Right renal pelvis (tissue), 4 donors: ENCODE data around the gene PROSER2. TPM values are rescaled to one million over a fixed set of nuclear protein-coding genes. Genes with fewer than 3 reads are reported as not detected.
"Not testable (repeated sequence)": the region's sequence is repeated elsewhere in the genome, so short reads cannot be mapped to it uniquely, and the experiment has no call there.

Experiments used
- DNase-seq, 4 donors: peaks; one replicate each; pipeline ENCODE4 v3.0.0-alpha.2; 2013; ENCODE audit warnings: low read depth in 4 of 4, low spot score in 3 of 4, missing footprints in 1 of 4
- polyA plus RNA-seq, 4 donors: library from polyadenylated mRNA; unstranded; fragments of 120-200 nt; gene quantifications; one replicate each; pipeline ENCODE4 v1.2.1, GENCODE V29; 2013; ENCODE audit not compliant: insufficient read length in 4 of 4

The PROSER2 gene
- polyA plus RNA-seq, 4 donors: 5.1 to 6.6 (median 6.1) TPM

DNA sequence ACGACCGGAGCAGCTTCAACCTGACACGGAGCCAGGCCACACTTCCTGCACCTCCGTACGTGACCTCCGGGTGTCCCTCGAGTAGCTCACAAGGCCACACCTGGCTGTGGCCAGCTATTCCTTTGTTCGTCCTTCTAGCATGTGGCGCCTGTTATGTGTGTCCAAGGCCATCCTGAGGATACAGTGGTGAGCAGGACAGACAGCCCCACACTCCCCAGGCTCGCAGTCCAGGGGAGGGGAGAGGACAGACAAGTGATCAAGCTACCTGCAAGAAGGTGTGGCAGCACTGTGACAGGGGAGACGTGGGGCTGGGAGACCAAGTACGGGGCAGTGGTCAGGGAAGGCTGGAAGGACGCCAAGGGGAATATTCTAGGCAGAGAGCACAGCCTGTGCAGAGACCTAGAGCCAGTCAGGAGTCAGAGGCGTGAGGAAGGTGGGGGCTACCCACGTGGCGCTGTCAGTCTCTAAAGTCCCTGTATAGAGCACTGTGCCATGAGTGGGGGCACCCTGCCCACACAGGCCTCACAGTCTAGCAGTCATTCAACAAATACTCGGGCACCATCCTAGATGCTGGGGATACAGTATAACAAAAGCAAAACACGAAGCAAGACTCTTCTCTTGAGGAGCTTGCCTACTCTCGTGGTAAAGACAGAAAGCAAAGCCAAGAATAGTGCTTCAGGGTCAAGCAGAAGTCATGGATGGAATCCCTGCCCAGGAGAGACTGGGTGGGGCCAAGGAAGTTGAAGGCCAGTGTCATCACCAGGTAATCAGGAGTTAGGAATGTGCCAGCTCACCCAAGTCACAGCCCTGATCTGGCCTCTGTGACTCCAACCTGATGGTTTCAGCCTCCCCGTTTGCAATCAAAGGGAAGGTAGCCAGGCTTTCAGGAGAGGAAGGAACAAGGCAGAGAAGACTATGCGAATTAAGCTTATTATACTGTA is 58.6 kb downstream of the PROSER2 start:
- DNase-seq: no peak

DNA sequence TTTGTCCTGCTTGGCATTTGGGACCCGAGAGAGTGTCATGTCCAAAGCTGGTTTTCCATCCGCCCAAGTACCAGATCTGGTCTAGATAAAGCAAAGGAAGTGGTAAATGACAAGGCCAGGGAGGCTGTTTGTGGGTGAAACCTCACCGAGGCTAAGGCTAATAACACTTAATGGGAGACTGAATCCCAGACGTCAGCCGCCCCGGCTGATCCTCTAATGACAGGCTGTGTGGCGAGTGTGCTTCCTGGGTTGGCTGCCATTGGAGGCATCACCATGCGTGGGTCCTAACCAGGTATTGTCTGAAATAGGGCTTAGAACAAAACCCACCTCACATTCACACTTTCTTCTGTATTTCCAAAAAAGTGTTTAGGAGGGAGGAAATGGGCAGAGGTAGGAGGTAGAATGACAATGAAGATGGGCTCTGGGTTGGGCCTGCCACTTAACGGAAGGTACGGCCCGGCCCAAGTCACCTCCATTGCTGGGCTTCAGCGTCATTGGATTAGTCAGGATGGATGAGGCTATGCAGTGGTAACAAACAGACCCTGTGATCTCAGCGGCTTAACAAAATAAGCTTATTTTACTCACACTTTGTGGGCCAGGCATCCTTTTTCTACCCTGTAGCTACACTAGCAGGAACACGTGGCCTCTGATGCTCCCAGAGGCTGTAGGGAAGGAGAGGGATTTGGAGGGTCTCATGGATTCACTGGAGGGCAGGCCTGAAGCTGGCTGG is 59.7 kb downstream of the PROSER2 start:
- DNase-seq: no peak

DNA sequence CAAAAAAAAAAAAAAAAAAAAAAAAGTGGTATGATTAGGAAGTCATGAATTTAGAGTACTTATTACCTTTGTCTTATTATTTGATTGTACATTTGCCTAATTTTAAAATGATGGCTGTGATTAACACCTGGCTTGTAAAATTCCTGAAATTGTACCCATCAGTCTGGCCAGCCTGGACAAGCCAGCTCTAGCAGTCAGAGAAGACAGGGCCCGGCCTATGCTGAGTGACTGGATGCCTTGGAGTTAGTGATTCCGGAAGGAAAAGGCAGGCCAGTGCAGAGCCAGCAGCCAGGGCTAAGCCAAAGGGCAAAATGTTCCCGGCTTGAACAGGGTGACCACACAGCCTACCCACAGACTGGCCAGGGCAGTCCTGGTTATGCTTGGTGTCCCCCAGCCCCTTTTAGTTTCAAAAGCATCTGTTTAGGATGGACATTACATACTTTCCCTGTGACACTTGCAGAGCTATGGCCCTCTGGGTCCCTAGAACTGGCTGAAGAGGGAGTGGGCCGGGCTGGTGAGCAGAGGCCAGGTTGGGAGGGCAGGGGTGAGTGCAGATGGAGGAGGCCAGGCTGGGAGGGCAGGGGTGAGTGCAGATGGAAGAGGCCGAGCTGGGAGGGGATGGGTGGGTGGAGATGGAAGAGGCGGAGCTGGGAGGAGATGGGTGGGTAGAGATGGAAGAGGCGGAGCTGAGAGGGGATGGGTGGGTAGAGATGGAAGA is 61.7 kb downstream of the PROSER2 start:
- DNase-seq: no peak

DNA sequence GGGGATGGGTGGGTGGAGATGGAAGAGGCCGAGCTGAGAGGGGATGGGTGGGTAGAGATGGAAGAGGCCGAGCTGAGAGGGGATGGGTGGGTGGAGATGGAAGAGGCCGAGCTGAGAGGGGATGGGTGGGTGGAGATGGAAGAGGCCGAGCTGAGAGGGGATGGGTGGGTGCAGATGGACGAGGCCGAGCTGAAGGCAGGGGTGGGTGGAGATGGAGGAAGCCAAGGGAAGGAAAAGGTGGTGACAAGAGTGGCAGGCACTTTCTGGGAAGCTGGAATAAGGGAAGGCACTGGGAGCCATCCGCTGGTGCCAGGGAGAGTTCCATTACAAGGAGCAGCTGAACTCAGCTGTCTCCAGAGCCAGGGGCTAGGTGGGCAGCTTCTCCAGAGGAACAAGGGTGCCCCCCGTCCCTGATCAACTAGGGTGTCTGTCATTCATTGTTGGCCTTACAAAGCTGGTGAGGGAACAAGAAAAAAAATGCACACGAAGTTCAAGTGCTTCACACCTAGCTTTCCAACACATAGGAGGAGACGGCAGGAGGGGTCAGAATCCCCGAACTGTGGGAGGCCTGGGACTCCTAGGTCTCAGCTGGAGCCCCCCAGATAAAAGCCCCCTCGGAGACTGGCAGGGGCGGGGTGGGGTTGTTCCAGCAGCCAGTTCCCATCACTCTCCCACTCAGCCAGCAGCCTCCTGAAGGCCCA is 62.4 kb downstream of the PROSER2 start:
- DNase-seq: no peak

DNA sequence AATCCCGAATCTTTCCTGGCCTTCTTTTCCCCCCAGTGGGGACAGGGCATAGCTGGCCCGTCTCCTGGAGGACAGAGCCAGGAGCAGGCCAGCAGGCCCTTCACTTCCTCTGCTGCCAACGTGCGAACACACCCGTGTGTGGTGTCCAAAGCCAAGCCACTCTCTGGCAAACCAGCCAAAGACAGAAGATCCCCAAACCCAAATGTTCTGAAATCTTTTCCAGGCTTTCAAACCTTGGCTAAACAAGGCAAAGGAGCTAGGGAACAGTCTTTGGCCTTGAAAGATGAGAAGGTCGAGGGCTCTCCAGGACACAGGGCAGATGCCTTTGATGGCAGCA is 63.0 kb downstream of the PROSER2 start:
- no peak for DNase-seq

DNA sequence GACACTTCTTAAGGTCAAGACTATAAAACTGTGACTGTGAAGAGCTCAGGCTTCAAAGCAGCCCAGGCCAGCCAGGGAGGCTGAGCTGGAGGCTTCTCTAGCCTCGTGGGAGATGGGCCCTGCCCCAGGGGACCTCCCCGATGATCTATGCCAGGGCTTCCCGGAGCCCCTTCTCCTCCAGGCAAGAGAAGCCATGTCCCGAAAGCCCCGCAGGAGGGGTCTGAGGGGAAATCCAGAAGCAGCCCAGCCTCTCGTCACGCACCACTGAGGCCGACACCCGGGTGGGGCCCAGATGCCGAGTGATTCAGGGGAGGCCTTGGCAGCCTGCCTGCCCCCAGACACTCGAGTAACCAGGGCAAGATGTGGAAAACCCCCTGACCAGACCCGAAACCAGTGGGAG is 63.7 kb downstream of the PROSER2 start:
- no peak for DNase-seq

DNA sequence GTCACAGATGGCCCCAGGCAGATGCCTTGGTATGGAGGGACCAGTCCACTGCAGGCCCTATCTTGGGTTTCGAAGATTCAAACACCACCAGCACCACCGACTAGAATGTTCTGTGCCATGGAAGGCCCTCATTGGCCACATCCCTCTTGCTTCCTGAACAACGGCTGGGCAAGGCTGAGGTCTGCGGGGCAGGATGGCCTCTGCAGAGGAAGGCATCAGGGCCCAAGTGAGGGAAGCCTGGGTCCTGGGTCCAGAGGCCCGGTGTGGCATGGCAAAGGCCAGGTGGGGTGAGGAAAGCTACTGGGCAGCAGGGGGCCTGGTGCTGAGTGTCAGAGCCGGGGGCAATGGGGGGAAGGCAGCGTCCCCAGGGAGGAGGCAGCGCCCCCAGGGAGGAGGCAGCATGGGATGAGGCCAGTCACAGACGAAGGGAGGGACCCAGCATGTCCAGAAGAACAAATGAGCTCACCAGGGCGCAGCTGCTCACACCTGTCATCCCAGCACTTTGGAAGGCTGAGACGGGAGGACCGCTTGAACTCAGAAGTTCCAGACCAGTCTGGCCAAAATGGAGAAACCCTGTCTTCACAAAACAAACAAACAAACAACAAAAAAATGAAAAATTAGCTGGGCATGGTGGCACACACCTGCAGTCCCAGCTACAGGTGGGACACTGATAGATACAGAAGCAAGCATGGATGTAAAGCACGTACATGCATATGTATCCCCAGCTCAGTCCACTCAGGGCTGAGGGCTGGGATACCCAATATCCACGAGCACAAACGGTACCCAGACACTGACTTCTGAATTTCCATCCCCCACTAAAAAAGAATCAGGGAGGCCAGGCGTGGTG is 64.4 kb downstream of the PROSER2 start:
- no peak for DNase-seq

DNA sequence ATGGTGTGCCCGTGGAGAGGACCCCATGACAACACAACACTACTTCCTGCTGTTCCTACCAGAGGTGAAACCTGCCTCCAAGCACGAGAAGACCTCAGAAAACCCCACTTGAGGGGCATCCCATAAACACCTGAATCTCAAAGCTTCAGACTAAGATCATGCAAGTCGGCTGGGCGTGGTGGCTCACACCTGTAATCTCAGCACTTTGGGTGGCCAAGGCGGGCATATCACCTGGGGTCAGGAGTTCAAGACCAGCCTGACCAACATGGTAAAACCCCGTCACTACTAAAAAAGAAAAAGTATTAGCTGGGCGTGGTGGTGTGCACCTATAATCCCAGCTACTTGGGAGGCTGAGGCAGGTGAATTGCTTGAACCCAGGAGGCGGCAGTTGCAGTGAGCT is 66.1 kb downstream of the PROSER2 start:
- not testable (repeated sequence) for DNase-seq

DNA sequence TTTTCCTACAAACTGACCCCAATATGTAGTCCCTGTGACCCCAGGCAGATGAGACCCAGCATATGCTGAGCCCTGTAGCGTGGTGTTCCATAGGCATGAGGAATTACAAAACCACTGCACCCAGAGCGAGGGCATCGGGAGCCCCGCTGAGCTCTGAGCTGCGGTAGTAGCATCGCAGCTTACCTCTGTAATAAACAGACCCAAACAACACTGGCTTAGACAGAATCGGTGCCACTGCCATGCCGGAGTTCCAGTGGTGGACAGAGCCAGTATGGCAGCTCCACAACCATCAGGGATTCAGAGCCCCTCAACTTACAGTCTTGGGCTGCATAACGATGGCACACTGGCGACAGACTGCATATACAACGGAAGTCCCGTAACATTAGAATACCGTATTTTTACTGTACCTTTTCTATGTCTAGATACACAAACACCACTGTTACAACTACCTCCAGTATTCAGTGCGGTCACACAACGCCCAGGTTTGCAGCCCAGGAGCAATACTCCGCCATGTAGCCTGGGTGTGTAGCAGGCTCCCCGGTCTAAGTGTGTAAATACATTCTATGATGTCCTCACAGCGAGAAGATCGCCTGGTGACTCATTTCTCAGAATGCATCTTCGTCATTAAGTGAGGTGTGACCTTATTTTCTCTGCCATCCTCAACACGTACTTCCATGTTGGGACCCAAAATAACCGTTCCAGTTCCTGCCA is 68.8 kb downstream of the PROSER2 start:
- no peak for DNase-seq

DNA sequence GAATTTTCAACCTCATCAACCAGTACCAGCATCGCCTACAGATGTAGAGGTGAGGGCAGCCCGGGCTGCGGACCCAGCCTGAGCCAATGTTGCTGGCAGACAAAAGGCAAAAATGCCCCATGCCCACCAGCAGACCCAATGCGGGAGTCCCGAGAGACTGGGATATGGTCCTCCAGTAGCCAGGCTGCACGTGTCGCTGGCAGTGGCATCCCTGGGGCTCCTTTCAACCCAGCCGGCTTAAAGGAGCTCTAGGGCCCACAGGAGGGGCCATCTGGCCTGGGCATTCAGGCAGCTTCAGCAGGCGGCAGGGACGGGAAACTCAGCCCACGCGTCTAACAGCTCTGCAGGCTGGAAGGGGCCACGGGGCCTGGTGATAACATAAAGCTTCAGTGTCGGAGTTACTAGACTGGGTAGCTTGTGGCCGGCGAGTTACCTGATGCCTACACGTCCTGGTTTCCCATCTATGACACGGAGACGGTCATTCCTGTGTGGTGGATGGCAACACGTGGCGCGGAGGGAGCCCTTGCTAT is 70.7 kb downstream of the PROSER2 start:
- no peak for DNase-seq

DNA sequence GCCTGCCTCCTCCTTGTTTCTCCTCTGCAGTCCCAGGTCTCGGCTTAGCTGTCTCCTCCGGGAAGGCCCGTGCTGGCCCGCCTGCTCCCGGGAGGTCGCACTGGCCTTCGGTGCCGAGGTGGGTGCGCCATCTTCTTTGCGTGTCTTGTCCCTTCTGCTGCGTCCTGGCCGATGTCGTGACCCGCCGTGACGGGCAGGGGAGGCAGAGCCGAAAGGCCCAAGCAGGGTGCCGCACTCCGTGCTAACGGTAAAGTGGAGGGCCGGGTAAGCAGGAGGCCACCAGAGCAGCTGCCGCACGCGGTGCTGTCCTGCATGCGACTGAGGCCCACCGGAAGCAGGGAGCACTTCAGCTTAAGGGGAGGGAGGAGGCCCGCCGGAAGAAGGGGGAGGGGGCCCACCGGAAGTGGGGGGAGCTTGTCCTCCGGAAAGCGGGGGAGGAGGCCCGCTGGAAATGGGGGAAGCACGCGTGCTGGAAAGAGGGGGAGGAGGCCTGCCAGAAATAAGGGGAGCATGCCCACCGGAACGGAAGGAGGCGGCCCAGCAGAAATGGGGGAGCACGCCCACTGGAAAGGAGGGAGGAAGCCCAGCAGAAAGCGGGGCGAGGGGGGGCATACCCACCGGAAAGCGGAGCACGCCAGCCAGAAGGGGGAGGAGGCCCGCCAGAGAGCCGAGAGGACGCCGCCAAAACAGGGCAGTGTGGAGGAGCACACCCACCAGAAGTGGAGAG is 71.4 kb downstream of the PROSER2 start:
- DNase-seq: no peak

DNA sequence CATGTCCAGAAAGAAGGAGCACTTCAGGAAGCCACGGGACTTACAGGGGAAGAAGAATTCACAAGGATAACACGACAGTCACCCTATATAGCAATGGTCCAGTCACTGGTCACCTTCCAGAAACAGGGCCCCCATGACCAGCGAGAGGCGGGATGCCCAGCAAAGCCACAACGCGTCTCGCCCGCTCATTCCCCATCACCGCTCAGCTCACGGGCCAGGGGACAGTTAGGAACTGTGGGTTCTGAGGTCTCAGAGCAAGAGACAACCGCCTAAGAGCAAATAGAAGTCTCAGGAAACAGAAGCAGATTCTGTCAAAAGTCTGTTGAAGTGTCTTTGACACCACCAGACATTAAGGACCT is 71.9 kb downstream of the PROSER2 start:
- DNase-seq: no peak

DNA sequence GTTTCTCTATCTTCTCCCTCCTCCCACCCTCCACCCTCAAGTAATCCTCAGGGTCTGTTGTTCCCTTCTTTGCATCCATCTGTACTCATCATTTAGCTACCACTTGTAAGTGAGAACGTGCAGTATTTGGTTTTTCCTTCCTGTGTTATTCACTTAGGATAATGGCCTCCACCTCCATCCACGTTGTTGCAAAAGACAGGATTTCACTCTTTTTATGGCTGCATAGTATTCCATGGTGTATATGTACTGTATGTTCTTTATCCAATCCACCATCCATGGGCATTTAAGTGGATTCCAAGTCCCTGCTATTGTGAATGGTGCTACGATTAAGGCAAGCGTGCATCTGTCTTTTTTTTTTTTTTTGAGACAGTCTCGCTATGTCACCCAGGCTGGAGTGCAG is 72.4 kb downstream of the PROSER2 start:
- DNase-seq: no peak

DNA sequence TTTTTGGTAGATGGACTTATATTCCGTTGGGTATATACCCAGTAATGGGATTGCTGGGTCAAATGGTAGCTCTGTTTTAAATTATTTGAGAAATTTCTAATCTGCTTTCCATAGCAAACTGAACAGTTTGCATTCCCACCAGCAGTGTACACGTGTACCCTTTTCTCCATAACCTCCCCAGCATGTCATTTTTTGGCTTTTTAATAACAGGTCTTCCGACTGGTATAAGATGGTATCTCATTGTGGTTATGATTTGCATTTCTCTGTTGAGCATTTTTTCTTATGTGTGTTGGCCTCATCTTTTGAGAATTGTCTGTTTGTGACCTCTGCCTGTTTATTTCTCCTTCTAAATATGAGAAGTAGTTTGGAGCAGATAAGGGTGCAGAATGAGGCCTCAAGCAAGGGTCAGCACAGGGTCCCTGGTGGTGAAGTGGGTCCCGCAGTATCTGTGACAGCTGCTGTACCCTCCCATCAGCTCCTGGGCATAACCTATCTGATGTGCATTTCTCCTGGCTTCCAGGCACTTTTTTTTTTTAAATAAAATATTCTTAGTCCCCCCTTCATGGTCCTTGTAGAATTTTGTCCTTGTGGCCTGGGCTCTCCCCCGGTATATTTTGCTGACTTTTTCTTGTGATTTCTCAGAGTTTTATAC is 73.5 kb downstream of the PROSER2 start:
- DNase-seq: no peak

DNA sequence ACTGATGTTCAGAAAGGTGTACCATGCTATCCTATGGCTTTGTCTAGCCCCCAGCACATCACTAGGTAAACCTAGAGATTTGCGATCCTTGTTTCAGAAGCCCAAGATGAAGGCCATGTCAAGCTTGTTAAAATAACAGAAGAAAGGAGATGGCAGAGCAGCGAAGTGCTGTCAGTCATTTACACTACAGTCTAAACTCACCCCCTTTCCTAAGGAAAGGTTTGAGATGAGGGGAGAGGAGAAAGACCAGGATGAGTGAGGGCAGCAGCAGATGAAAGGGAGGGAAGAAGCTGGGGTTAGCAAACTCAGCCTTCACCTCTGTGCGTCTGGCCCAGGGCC is 74.8 kb downstream of the PROSER2 start:
- no peak for DNase-seq

DNA sequence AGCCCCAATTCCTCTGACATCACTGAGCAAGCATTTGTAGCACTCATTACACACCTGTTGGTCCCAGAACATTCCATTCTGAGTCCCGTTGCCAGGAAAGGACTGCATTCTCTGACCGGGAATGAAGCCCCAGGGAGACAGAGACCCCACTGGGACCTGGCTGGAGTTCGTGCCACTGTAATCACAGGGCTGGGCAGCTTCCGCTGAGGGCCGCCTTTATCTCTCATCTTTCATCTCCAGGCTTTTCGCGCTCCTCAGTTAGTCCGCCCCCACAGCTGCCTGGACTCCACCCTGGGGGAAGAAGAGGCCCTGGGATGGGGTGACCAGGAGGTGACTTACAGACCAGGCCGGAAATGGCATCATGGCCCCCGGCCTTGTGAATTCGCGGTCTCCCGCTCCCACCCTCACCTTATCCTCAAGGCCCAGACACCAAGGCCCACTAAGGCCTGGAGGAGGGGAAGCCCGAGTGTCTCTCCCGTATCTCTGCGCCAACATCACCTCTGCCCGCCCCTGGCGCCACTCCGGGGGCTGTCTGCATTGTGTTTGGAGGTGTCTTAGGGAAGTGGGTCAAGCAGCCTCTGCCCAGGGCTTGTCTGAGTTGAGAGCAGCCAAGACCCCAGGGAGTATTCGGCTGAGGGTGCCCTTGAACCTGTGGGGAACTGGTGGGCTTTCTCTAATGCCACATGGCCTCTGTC is 75.4 kb downstream of the PROSER2 start:
- no peak for DNase-seq

DNA sequence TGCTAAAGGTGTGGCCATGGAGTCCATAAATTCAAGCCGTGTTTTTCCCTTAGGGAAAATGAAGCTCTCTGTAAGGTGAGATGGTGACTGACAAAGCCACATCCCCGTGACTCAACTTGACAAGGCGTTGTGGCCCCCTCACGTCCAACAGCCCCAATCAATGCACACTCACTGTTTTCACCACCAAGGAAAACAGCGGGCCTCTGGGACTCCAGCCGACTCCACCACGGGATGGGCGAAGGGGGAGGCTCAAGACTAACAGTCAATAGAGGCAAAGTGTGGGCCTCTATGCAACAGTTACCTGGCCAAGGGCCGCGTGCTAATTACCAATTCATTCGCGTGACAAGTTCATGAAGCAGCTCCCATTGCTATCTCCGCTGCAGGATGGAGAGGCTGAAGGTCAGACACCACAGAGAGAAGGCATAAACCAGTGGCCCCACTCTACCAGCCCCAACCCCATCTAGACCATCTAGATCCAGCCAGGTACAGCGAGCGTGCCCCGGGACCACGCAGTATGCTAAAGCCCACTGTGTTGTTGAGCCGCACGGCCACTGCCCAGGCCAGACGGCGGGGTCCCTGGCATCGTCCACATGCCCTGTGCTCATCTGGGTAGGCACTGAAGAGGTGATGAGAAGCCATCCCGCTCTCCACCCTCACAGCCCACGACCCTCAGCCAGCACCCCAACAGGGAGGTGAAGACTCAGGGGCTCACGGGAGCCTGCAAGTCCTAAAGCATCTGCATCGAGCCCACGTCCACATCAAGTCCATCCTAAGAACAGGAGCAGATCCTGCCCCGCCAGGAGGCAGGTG is 76.1 kb downstream of the PROSER2 start:
- DNase-seq: no peak
